ENCODE results near the gene DNASE1L1.

- TF ChIP-seq, protein P1, sequence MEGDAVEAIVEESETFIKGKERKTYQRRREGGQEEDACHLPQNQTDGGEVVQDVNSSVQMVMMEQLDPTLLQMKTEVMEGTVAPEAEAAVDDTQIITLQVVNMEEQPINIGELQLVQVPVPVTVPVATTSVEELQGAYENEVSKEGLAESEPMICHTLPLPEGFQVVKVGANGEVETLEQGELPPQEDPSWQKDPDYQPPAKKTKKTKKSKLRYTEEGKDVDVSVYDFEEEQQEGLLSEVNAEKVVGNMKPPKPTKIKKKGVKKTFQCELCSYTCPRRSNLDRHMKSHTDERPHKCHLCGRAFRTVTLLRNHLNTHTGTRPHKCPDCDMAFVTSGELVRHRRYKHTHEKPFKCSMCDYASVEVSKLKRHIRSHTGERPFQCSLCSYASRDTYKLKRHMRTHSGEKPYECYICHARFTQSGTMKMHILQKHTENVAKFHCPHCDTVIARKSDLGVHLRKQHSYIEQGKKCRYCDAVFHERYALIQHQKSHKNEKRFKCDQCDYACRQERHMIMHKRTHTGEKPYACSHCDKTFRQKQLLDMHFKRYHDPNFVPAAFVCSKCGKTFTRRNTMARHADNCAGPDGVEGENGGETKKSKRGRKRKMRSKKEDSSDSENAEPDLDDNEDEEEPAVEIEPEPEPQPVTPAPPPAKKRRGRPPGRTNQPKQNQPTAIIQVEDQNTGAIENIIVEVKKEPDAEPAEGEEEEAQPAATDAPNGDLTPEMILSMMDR (IDR thresholded peaks at IDR 0.05; ENCODE audit: low read length), result no peak
- no peak for TF ChIP-seq EZH2 (optimal IDR thresholded peaks at IDR 0.05; ENCODE audit: low read depth, low read length)
- TF ChIP-seq EZH2phosphoT487 (IDR thresholded peaks at IDR 0.05; ENCODE audit: low read length), result no peak
These were observed 37.2 kb downstream of the DNASE1L1 start for GRCh38 chrX:154371789-154372300.

All from MM.1S (cell line).